T1000 (cell line): ENCODE measurements around the gene XKR7.

Source experiments
- DNase-seq: peaks from one replicate; lab custom pipeline; 2025; ENCODE audit warnings: mixed read lengths; lab: John Stamatoyannopoulos, UW

The XKR7 gene

DNA sequence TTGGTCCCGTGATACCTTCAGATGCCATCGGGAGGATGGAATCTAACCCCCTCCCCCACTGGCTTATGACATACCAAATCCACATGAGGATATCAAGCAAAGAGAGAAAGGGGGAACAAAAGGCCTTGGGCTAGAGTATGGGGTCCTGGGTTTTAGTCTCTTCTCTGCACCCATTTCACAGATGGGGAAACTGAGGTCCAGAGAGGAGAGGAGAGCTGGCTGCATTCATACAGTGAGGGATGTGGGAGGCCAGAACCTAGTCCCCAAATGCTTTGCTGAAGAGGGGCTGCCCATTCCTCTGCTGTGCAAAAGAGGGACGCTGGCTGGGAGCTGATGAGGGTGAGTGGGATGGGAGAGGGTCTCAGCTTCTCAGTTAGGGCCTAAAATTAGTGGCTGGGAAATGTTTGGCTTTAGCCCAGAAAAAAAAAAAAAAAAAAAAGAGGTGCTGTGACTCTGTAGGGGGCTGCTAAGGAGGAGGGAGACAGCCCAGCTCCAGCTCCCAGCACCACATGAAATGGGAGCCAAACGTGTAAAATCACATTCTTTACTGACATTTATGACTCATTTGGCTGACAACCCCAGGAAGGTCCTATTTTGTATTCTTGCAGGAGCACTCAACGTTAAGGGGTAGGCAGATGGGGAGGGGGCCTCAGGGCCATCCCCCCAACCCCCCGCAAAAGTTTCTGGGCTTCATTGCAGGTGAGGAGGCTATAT, 11.9 kb downstream of the XKR7 start:
- DNase-seq, result no peak

DNA sequence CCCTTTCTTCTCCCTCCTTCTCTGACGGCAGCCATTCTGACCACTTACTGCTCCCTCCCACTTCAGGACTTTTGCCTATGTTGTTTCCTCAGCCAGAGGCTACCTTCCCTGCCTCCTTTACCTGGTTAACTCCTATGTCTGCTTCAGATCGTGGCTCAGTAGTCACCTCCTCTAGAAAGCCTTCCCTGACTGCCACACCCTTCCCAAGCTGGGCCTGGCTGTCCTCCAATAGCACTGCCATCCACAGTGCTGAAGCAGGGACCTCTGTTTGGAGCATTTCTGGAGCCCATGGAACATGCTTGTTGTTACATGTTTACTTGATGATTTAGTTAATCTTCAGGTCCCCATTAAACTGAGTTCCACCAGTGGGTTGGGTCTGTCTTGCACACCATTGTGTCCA, 13.8 kb downstream of the XKR7 start:
- no peak for DNase-seq

DNA sequence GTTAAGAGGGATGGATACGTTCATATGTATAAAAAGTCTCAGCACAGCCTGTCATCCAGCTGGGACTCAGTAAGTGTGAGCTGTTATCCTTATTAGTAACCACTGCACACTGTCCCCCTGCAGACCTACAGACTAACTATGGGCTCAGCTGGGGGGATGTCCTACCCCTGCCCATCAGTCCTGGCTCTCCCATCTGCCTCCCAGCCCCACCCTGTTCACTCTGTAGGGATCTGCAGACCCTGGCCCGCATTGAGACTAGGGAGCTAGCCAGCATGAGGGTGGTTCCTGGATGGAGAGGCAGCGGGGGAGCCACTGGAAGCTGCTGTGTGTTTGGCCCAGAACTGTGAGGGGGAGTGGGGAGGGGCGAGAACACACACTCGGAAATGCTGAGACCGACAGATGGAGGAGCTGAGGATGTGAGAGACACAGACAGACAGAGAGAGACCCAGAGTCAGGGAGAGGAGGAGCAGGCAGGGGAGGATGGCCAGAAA, 17.1 kb downstream of the XKR7 start:
- DNase-seq, result no peak

DNA sequence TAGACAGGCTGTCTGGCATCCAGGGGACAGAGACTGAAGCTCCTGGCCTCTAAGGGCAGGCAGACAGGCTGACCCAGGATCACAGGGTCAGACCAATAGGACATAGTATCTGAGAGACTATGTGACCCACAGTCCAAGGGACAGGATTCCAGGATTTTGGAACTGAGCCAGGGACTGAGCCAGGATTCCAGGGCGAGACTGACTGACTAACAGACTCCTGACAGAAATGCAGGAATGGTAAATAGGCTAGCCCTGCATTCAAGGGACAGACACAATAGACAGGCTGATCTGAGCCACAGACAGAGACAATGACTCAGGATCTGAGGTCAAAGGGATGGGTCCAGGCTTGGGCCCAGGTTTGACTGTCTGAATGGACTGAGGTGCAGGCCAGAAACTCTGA, 19.8 kb downstream of the XKR7 start:
- DNase-seq, result no peak

DNA sequence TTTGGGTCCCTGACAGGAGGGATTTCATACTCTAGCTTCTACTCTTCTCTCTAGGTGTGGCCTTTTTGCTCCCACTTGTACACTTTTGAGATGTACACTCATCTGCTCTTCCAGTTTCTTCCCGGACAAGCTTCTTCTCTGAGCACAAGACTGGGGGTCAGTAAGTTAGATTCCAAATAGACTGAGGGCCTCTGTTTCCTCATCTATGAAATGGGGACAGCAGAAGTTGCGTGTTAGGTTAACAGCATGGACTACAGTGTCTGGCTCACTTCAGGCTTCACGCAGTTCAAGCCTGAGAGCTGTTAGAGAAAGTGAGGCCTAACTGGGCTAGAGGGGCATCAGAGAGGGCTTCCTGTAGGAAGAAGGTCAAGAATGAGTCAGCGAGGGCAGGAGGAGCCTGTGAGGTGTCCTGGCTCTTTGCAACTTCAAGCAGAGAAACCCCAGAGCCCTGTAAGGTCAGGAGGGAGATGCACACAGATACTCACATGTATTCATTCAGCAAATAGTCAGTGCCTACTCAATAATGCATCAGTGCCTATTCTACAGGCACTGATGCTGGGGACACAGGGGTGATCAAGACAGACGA, 20.6 kb downstream of the XKR7 start:
- DNase-seq, result no peak

- no peak for DNase-seq
Measured at GRCh38 chr20:31989030-31989645, 21.2 kb downstream of the XKR7 start.

DNA sequence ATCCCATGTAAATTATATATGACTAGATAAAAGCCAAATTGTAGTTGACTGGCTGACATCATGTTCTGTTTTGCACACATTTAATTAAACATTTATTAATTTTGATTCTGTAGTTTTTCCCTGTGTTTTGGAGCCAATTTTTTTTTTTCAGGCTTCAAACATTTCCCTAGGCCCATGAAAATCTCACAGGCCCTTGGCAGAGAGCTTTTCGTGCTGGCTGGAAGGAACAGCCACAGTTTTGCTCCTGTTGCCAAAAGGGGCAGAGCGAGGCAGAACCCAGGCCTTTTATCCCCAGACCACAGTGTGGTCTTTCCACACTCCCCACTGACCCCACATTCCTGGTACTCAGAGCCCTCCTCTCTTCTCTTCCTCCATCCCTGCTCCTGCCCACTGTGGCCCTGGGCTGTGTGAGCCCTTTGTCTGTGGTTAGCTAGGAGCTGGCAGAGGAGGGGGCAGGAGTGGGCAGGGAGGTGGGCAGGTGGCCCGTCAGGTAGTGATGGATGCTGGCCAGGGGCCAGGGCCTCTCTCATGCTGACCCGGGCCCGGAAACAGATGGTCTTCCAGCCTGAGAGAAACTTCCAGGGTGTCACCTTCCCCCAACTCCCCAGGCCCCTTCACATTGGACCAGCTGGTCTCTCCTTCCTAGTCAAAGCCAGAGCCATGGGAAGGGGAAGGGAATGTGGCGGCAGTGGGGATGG, 22.8 kb downstream of the XKR7 start:
- DNase-seq, result no peak

GRCh38 chr20:31991339-31991705, 23.4 kb downstream of the XKR7 start:
- DNase-seq, result no peak

DNA sequence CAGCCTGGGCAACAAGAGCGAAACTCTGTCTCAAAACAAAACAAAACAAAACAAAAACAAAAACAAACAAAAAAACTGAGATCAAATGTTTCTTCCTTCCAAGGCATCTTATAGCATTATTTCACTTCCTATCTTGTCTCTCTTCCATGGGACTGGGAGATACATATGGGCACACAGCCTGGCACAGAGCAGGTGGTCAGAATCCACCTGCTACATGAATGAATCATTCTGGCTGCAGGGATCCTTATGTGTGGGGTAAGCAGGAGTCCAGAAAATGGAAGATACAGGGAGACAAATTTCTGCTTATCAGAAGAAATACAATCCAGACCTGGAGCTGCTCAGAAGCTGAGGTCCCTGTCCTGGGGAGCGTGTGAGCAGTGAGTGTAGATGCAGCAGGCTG, 24.1 kb downstream of the XKR7 start:
- DNase-seq, result no peak

DNA sequence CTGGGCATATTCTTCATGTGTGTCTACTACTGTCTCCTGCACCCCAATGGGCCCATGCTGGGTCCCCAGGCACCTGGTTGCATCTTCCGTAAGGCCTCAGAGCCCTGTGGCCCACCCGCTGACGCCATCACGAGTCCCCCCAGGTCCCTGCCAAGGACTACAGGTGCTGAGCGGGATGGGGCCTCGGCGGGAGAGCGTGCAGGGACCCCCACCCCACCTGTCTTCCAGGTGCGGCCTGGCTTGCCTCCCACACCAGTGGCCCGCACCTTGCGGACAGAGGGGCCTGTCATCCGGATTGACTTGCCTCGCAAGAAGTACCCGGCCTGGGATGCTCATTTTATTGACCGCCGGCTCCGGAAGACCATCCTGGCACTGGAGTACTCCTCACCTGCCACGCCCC, 29.0 kb downstream of the XKR7 start:
- no peak for DNase-seq

DNA sequence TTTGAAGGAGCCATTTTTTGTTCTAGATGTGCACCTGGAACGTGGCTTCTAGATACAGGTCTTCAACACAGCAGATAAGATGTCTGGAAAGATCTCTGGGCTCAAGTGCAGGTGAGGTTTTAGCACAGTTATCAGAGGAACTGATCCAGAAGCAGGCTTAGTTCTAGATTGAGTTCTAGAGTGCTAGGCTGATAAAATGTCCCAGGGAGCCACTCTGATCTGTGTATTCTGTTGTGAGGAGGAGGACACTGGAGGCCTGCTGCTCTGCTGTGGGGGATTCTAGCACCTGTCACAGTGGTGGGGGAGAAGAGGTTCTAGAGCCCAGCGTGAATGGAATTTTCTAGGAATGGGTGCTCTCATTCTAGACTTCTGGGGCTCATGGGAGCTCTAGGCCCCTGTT, 30.3 kb downstream of the XKR7 start:
- DNase-seq, result no peak

DNA sequence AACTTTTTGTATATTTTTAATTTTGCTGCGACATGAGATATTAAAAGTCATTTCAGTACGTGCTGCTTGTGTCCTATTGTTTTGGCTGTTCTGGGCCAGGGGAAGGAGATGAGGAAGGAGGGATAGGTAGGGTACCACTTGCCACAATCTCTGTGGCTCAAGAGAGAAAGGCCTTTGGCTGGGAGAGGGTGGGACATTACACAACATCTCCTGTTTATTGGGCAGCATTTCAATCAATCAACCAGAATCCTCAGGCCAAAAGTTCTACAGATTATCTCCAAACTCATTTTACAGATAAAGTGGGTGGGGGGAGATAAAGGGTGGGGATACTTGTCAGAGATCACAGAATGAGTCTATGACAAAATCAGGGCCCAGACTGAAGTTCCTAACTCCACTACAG, 35.4 kb downstream of the XKR7 start:
- DNase-seq, result no peak

GRCh38 chr20:32004963-32005362, 37.0 kb downstream of the XKR7 start:
- no peak for DNase-seq

DNA sequence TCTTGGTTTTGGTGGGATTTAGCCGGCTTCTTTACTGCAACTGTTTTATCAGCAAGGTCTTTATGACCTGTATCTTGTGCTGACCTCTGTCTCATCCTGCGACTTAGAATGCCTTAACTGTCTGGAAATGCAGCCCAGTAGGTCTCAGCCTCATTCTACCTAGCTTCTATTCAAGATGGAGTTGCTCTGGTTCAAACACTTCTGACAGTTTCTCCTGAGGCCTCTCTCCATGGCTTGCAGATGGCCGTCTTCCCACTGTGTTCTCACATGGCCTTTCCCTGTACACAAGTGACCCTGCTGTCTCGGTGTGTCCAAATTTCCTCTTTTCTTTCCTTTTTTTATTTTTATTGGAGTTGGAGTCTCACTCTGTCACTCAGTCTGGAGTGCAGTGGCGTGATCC, 38.1 kb downstream of the XKR7 start:
- no peak for DNase-seq

DNA sequence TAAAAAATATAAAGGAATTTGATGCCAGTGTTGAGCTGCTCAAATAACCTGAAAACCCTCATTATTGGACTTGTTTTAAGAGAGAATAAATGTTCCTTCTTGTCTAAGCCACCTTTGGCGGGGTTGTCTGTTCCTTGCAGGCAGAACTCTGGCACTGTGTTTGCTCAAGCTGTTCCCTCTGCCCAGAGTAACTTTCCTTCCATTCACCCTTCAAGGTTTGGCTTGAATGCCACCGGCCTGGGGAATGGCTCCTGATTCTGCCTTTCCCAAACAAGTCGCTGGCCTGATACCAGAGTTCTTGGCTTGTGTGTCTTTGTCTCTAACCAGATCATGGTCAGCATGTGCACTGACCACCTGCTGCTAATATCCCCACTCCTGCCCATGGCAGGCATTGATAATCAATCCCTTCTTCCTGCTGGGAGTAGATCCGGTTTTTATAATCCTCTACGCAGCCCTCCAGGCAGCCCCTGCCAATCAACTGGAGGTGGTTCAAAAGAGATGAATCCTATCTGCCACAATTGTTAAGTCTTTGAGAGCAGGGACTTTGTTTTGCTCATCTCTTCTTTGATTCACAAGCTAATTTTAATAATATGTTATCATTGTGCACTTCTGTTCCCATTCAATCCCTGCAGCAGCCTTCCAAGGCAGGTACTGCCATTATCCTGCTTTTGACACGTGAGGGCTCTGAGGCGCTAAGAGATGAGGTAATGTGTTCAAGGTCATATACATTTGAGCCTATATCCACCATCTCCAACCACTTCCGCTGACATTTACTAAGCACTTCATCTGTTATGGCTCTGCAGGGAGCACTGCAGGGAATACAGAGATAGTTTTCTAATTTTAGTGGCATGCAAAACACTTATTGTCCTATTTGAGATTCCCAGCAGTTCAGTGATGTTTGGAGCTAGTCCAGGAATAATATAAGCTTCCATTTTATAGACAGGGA, 39.2 kb downstream of the XKR7 start:
- DNase-seq, result no peak

- no peak for DNase-seq
Measured at GRCh38 chr20:32007787-32008616, 40.1 kb downstream of the XKR7 start.

DNA sequence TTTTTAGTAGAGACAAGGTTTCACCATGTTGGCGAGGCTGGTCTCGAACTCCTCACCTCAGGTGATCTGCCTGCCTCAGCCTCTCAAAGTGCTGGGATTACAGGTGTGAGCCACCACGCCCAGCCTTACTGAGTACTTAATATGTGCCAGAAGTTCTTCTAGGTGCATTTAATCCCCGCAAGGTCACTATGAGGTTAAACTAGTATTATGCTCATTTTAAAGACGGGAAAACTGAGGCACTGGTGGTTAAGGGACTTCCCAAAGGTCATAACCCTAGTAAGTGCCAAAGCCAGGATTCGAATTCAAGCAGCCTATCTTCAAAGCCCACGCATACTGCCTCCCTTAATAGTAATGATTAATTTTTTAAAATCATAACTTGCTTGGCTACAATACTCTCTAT, 41.6 kb downstream of the XKR7 start:
- DNase-seq, result no peak

GRCh38 chr20:32010101-32010500, 42.1 kb downstream of the XKR7 start, which contains the start of gene CCM2L:
Gene CCM2L, plus strand, starts transcription at chr20:32010438. Its CDS starts 17 bp downstream, at chr20:32010455.
- no peak for DNase-seq

DNA sequence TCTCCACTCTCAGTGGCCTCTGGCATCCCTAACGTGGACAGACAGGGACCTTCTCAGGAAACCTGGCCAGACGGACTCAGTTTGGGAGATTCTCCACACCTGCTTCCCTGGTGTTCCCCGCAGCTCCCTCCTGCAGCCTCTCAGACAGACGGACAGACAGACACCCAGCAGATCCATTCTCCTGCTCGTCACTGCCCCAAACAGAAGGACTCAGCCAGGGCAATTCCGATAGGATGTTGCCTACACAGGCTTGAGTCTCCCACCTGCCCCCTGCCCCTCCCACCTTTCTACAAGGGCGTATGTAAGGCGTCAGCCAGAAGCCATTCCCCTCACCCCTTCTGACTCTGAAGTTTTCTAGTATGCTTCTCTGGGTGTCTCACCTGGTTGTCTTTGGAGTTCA, 42.7 kb downstream of the XKR7 start:
- DNase-seq, result no peak

GRCh38 chr20:32012159-32012688, 44.3 kb downstream of the XKR7 start:
- no peak for DNase-seq

DNA sequence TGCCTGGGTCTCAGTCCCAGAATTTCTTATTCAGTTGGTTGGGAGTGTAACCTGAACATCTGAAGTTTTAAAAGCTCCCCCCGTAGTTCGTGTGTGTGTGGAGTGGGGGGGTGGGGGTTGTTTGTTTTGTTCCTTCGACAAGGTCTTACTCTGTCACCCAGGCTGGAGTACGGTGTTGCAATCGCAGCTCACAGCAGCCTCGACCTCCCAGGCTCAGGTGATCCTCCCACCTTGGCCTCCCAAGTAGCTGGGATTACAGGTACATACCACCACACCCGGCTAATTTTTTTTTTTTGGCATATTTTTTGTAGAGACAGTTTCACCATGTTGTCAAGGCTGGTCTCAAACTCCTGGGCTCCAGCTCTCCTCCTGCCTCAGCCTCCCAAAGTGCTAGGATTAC, 45.4 kb downstream of the XKR7 start:
- DNase-seq, result no peak
